Esophagus muscularis mucosa (tissue), 4 donors: ENCODE data around the gene ALG14. TPM values are rescaled to one million over a fixed set of nuclear protein-coding genes. Genes with fewer than 3 reads are reported as not detected.

Experiments used
- DNase-seq: peaks from one replicate; pipeline ENCODE4 v3.0.0-alpha.2; 2017; ENCODE audit errors: extremely low spot score
- H3K27ac ChIP-seq, 4 donors: fragments of 200-600 bp; sonication (generic); replicated peaks in 1 of 4; 1 replicate in 3 of 4; 2 replicates in 1 of 4; pipeline ENCODE4 v1.5.1; 2016 to 2019; ENCODE audit warnings: mild to moderate bottlenecking in 1 of 4
- H3K27me3 ChIP-seq, 4 donors: fragments of 200-600 bp; sonication (generic); one replicate each; pipeline versions ENCODE4 v1.5.1 to v1.6.0; 2016 to 2019
- H3K36me3 ChIP-seq, 4 donors: fragments of 200-600 bp; sonication (generic); one replicate each; pipeline ENCODE4 v1.5.1; 2016 to 2019
- H3K4me1 ChIP-seq, 4 donors: fragments of 200-600 bp; sonication (generic); one replicate each; pipeline ENCODE4 v1.5.1; 2016 to 2019
- H3K4me3 ChIP-seq, 4 donors: fragments of 200-600 bp; sonication (generic); 1 replicate in 2 of 4; 2 replicates in 2 of 4; pipeline ENCODE4 v1.5.1; 2016 to 2019; ENCODE audit warnings: mild to moderate bottlenecking in 4 of 4, moderate library complexity in 1 of 4
- H3K9me3 ChIP-seq, 4 donors: fragments of 200-600 bp; sonication (generic); 1 replicate in 3 of 4; 2 replicates in 1 of 4; pipeline ENCODE4 v1.5.1; 2016 to 2019
- EP300 ChIP-seq: sonication (generic); formaldehyde crosslinking; IDR thresholded peaks from one replicate; pipeline ENCODE4 v1.6.1; 2017; ENCODE audit warnings: antibody characterized with exemption
- POLR2A ChIP-seq: fragments of 450-650 bp; IDR thresholded peaks from one replicate; pipeline ENCODE4 v1.6.1; 2017; ENCODE audit warnings: antibody characterized with exemption, moderate library complexity, mild to moderate bottlenecking, low read depth
- POLR2AphosphoS5 ChIP-seq, 2 donors: sonication (generic); formaldehyde crosslinking; IDR thresholded peaks; one replicate each; pipeline ENCODE4 v1.6.1; 2017; ENCODE audit warnings: antibody characterized with exemption in 2 of 2
- whole genome bisulfite sequencing: methylation state at CpG from one replicate; pipeline ENCODE4 v1.1.5; 2018; 5-methylcytosine and 5-hydroxymethylcytosine counted together
- intact Hi-C: fragments of 100-400 bp; cut with DNase I; formaldehyde crosslinking; loops from one replicate; pipeline ENCODE4 v1.15.1; 2023
- total RNA-seq, 4 donors: library from RNA; depleted of rRNA; stranded (reverse); fragments of >200 nt; gene quantifications; one replicate each; pipeline versions ENCODE4 v1.1.0 to v1.2.1, GENCODE V29; 2016
- TF ChIP-seq, protein P1 (sequence below), 3 experiments: fragments of 200-600 bp in 2 of 3; fragments of 450-650 bp in 1 of 3; sonication (generic) in 2 of 3; IDR thresholded peaks; one replicate each; pipeline ENCODE4 v1.5.1; 2017 to 2019; ENCODE audit warnings: antibody characterized with exemption in 3 of 3, mild to moderate bottlenecking in 2 of 3, moderate library complexity in 1 of 3

ALG14 gene
- total RNA-seq, 4 donors from 2014 or later = 0.52 to 0.83 (median 0.74) TPM

DNA sequence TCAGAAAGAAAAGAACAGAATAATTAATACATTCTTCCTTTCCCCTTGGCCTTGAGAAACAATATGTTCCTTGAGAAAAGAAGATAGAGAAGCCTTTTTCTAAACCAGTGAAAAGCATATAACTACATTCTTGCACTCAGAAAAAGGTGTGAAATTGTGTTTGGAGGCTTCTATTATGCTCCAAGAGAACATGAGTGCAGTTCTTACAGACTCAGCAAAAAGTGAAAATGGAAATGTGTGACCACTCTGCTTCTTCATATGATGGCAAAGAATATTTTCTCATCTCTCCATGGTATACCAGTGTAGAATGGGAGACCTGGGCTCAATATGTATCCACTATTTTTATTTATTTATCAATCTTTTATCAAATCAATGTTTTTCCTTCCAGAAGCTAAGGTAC lies 43.2 kb downstream of the ALG14 start:
- Histone ChIP-seq H3K36me3 (peaks cover 0 to 16% (median 0%) of the 10 kb centered on the region in 4 donors), H3K4me1 (no peaks in the 10 kb centered on the region), H3K27me3 (no peaks in the 10 kb centered on the region), H3K27ac (no peak overlapping the region), H3K4me3 (no peak overlapping the region), H3K9me3 (peaks cover 0 to 6% (median 0%) of the 10 kb centered on the region in 4 donors)
- TF ChIP-seq POLR2AphosphoS5 (IDR thresholded peaks at IDR 0.05) (no peak), POLR2A (no peak), EP300 (no peak)
- TF ChIP-seq, protein P1, sequence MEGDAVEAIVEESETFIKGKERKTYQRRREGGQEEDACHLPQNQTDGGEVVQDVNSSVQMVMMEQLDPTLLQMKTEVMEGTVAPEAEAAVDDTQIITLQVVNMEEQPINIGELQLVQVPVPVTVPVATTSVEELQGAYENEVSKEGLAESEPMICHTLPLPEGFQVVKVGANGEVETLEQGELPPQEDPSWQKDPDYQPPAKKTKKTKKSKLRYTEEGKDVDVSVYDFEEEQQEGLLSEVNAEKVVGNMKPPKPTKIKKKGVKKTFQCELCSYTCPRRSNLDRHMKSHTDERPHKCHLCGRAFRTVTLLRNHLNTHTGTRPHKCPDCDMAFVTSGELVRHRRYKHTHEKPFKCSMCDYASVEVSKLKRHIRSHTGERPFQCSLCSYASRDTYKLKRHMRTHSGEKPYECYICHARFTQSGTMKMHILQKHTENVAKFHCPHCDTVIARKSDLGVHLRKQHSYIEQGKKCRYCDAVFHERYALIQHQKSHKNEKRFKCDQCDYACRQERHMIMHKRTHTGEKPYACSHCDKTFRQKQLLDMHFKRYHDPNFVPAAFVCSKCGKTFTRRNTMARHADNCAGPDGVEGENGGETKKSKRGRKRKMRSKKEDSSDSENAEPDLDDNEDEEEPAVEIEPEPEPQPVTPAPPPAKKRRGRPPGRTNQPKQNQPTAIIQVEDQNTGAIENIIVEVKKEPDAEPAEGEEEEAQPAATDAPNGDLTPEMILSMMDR (IDR thresholded peaks at IDR 0.05) = no peak
- no peak for DNase-seq
- intact Hi-C loops = no loop called here

DNA sequence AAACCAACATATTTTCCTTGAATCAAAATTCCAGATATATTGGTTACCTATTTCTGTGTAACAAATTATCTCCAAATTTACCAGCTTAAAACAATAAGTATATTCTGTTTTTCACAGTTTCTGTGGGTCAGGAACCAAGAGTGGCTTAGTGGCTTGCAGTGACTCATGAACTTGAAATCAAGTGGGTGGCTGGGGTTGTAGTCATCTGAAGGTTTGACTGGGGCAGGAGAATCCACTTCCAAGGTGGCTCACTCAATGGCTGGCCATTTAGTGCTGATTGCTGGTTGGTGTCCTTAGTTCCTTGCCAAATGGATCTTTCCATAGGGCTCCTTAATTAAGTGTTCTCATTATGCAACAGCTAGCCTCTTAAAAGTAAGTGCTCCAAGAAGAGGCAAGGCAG lies 43.8 kb downstream of the ALG14 start:
- TF ChIP-seq, protein P1 (IDR thresholded peaks at IDR 0.05) = no peak
- TF ChIP-seq POLR2A (no peak), EP300 (no peak), POLR2AphosphoS5 (IDR thresholded peaks at IDR 0.05) (no peak)
- DNase-seq = peak; percentile 4
- peaks cover 0 to 16% (median 0%) of the 10 kb centered on the region in 4 donors for H3K36me3 ChIP-seq
- peaks cover 0 to 4% (median 2%) of the 10 kb centered on the region in 4 donors for H3K4me1 ChIP-seq
- no peak overlapping the region for H3K4me3 ChIP-seq
- H3K27me3 ChIP-seq = no peaks in the 10 kb centered on the region
- H3K27ac ChIP-seq = no peak overlapping the region
- peaks cover 0 to 6% (median 0%) of the 10 kb centered on the region in 4 donors for H3K9me3 ChIP-seq
- intact Hi-C loops = no loop called here

DNA sequence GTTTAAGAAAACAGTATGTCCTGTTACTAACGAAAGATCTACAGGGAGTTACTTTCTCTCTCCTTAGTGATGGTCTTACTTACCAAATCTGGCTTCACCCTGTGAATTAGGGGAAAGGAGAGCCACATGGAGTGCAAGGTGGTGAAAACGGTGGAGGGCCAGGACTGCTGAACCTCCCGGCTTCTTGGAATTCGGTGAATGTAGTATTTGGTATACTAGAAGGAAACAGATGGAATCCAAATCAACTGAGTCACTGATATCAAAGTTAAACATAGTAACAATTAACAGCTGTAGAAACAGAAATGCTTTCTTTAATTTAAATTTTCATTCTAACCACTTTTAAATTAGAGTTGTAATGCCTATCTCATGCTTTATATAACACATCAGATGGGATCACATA lies 45.7 kb downstream of the ALG14 start:
- WGBS = 78% methylated on average over 4 of the region's 4 CpGs
- DNase-seq = peak; percentile 37

DNA sequence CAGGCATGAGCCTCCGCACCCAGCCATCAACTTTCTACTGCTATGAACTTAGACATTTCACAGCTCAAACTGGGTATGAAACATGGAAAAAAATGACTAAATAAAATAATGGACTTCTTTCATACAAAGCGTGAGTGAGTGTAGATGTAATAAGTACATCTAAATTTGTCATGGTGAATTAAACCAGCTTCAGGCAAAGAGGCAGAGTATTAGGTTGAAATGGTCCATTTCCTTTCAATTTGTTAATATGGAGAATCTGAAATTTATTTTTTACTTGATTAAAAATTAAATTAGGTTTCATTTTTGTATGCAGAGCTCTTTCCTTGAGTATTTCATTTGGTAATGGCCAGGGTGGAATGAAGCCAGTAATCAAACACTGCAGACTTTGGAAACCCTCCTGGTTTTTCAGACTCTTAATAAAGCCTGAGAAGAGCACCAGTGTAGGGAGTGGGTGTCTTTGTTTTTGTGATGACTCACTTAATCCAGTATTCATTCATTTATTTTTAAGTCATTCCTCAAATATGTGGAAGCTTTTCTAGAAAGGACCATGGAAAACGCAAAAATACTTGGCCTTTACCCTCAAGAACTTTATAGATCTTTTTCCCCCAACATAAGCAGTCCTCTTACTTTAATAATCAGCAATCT lies 49.2 kb downstream of the ALG14 start:
- H3K27ac ChIP-seq = peak overlapping the region; percentile 59 to 81 (median 76)
- H3K4me1 ChIP-seq = peaks cover 16 to 45% (median 41%) of the 10 kb centered on the region in 4 donors
- peak; percentile 21 for DNase-seq
- H3K9me3 ChIP-seq = no peaks in the 10 kb centered on the region
- H3K27me3 ChIP-seq = no peaks in the 10 kb centered on the region
- H3K36me3 ChIP-seq = peaks cover 0 to 16% (median 0%) of the 10 kb centered on the region in 4 donors
- H3K4me3 ChIP-seq = no peak overlapping the region
- 45% methylated on average over 3 of the region's 3 CpGs for WGBS
- no peak for TF ChIP-seq POLR2A
- TF ChIP-seq, protein P1 (IDR thresholded peaks at IDR 0.05) = no peak
- TF ChIP-seq EP300 = no peak
- no peak for TF ChIP-seq POLR2AphosphoS5 (IDR thresholded peaks at IDR 0.05)
- intact Hi-C loops = loop anchor here (5.0 kb wide), 2 partner anchors 96 to 171 kb away; partner anchors contain the start of gene CNN3

More for the DNA sequence above, 45.7 kb downstream of the ALG14 start:
- H3K9me3 ChIP-seq = peaks cover 0 to 6% (median 0%) of the 10 kb centered on the region in 4 donors
- peaks cover 0 to 16% (median 0%) of the 10 kb centered on the region in 4 donors for H3K36me3 ChIP-seq
- TF ChIP-seq POLR2AphosphoS5 (IDR thresholded peaks at IDR 0.05) (no peak), EP300 (no peak), POLR2A (no peak)
- TF ChIP-seq, protein P1 (IDR thresholded peaks at IDR 0.05) = no peak
- no peaks in the 10 kb centered on the region for H3K27me3 ChIP-seq
- H3K27ac ChIP-seq = no peak overlapping the region
- intact Hi-C loops = no loop called here
- H3K4me1 ChIP-seq = peaks cover 14 to 23% (median 22%) of the 10 kb centered on the region in 4 donors
- H3K4me3 ChIP-seq = no peak overlapping the region

DNA sequence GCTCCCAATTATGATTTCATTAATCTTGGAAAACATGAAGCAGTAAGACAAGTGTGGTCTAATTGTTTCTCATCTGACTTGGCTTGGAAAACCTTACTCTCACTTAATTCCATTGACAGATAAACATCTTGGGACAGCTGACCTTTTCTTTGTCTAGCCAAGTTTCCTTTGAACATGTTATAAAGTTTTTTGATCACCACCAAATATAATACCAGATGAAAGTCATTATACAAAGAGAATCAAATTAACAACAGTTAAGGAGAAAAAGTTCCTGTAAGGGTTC lies 50.2 kb downstream of the ALG14 start:
- Histone ChIP-seq H3K27ac (peak overlapping the region; percentile 59 to 81 (median 76)), H3K36me3 (peaks cover 0 to 16% (median 0%) of the 10 kb centered on the region in 4 donors), H3K9me3 (no peaks in the 10 kb centered on the region), H3K4me3 (peak overlapping the region; percentile 10 to 40 (median 31)), H3K27me3 (no peaks in the 10 kb centered on the region), H3K4me1 (peaks cover 16 to 53% (median 46%) of the 10 kb centered on the region in 4 donors)
- no peak for DNase-seq
- TF ChIP-seq POLR2A = no peak
- TF ChIP-seq EP300 = no peak
- TF ChIP-seq, protein P1 (IDR thresholded peaks at IDR 0.05) = no peak
- no peak for TF ChIP-seq POLR2AphosphoS5 (IDR thresholded peaks at IDR 0.05)
- intact Hi-C loops = loop anchor here (5.0 kb wide), 2 partner anchors 95 to 170 kb away; partner anchors contain the start of gene CNN3
